NT2/D1 (cell line): ENCODE data around the gene SCYGR6.
"Not testable (repeated sequence)": the region's sequence is repeated elsewhere in the genome, so short reads cannot be mapped to it uniquely, and the experiment has no call there.

Experiments used
- SUZ12 ChIP-seq: IDR thresholded peaks from 2 replicates; pipeline ENCODE4 v1.6.1; 2011; ENCODE audit not compliant: insufficient read length, insufficient read depth; ENCODE audit errors: extremely low read depth
- YY1 ChIP-seq: IDR thresholded peaks from 2 replicates; pipeline ENCODE4 v1.6.1; 2011; ENCODE audit not compliant: insufficient read length, insufficient read depth
- ZNF274 ChIP-seq: IDR thresholded peaks from 2 replicates; pipeline ENCODE4 v1.6.1; 2011; ENCODE audit warnings: mild to moderate bottlenecking, low read depth, low read length

GRCh38 chr2:227722821-227723220, 1.7 kb downstream of the SCYGR6 start:
- TF ChIP-seq SUZ12, YY1, ZNF274: not testable (repeated sequence)
